ENCODE results near the gene SEC23A.
"Not testable (repeated sequence)": the region's sequence is repeated elsewhere in the genome, so short reads cannot be mapped to it uniquely, and the experiment has no call there.

Gene SEC23A

GRCh38 chr14:39015964-39016577 lies 87.0 kb downstream of the SEC23A start:
- H3K36me3 ChIP-seq (ENCODE audit: control insufficient read depth, insufficient read depth, low read length), result no peaks in the 10 kb centered on the region
- WGBS, 2 experiments, result 86 to 90% methylated on average over 1 to 2 of the region's 3 CpGs
- H3K4me3 ChIP-seq (ENCODE audit: insufficient read depth, low read depth, low read length), result no peak overlapping the region
- H3K9me3 ChIP-seq (ENCODE audit: control insufficient read depth, low read length), result no peaks in the 10 kb centered on the region
- no peak overlapping the region for H3K27ac ChIP-seq (ENCODE audit: insufficient read depth, low read depth, low read length, poor library complexity, severe bottlenecking)
- no peaks in the 10 kb centered on the region for H3K27me3 ChIP-seq (ENCODE audit: control insufficient read depth, insufficient read depth, low read length, poor library complexity, severe bottlenecking)
- no peaks in the 10 kb centered on the region for H3K4me1 ChIP-seq (ENCODE audit: control insufficient read depth, insufficient read depth, low read length)

DNA sequence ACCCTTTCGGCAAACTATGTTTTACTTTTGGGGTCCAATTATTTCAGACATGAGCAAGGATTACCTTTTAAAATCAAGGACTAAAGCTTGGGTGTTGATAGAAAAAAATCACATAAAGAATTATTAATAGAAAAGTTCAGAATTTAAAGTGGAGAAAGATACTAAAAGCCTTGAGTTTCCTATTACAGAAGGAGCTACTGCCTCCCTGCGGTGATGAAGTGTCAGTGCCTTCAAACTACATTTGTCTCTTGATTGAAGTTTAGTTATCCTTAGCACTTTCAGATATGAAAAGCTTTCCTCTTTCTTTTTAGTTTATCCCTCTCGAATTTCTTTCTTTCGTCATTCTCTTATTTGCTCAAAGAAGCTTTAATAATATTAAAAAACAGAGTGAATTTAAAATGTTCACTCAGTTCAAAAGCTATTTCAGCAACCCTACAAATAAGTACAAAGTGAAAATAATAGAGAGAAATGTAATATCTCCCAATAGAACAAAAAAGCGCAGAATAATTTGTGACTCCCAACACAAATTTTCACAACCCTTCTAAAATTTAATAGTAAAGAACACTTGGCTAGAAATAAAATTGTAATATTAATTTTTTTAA lies 87.6 kb downstream of the SEC23A start:
- Histone ChIP-seq H3K4me3 (ENCODE audit: insufficient read depth, low read depth, low read length) (no peak overlapping the region), H3K27me3 (ENCODE audit: control insufficient read depth, insufficient read depth, low read length, poor library complexity, severe bottlenecking) (no peaks in the 10 kb centered on the region), H3K4me1 (ENCODE audit: control insufficient read depth, insufficient read depth, low read length) (no peaks in the 10 kb centered on the region), H3K36me3 (ENCODE audit: control insufficient read depth, insufficient read depth, low read length) (no peaks in the 10 kb centered on the region), H3K9me3 (ENCODE audit: control insufficient read depth, low read length) (no peaks in the 10 kb centered on the region), H3K27ac (ENCODE audit: insufficient read depth, low read depth, low read length, poor library complexity, severe bottlenecking) (no peak overlapping the region)
- WGBS, 2 experiments, result 0 to 4% methylated on average over 2 to 3 of the region's 5 CpGs

GRCh38 chr14:39014460-39014859 lies 88.6 kb downstream of the SEC23A start:
- Histone ChIP-seq H3K36me3 (ENCODE audit: control insufficient read depth, insufficient read depth, low read length) (no peaks in the 10 kb centered on the region), H3K27me3 (ENCODE audit: control insufficient read depth, insufficient read depth, low read length, poor library complexity, severe bottlenecking) (no peaks in the 10 kb centered on the region), H3K27ac (ENCODE audit: insufficient read depth, low read depth, low read length, poor library complexity, severe bottlenecking) (no peak overlapping the region), H3K4me1 (ENCODE audit: control insufficient read depth, insufficient read depth, low read length) (no peaks in the 10 kb centered on the region), H3K9me3 (ENCODE audit: control insufficient read depth, low read length) (no peaks in the 10 kb centered on the region), H3K4me3 (ENCODE audit: insufficient read depth, low read depth, low read length) (no peak overlapping the region)
- WGBS, 2 experiments, result 88 to 92% methylated on average over 1 of the region's 1 CpG

GRCh38 chr14:39008965-39009364 lies 94.1 kb downstream of the SEC23A start:
- H3K27ac ChIP-seq (ENCODE audit: insufficient read depth, low read depth, low read length, poor library complexity, severe bottlenecking); H3K4me1 ChIP-seq (ENCODE audit: control insufficient read depth, insufficient read depth, low read length): not testable (repeated sequence)
- WGBS, 2 experiments, result 90 to 94% methylated on average over 1 of the region's 1 CpG

DNA sequence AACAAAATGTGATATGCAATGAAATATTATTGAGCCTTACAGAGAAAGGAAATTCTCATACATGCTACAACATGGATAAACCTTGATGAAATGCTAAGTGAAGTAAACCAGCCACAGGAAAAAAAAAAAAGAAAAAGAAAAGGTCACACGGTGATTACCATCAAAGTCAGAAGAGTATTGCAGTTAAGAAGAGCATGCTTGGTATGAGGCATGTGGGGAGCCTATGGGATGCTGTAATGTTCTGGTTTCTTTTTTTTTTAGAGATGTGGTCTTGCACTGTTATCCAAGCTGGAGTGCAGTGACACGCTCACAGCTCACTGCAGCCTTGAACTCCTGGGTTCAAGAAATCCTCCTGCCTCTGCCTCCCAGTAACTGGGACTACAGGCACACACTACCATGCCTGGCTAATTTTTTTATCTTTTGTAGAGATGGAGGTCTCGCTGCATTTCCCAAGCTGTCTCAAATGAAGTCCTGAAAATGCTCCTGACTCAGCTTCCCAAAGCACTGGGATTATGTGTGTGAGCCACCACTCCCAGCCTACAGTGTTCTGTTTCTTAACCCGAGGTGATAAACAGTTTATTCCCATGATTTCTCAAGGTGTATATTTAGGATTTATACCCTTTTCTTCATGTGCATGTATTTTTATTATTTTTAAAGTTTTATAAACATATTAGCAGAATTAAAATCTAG lies 96.2 kb downstream of the SEC23A start:
- no peaks in the 10 kb centered on the region for H3K4me1 ChIP-seq (ENCODE audit: control insufficient read depth, insufficient read depth, low read length)
- H3K27ac ChIP-seq (ENCODE audit: insufficient read depth, low read depth, low read length, poor library complexity, severe bottlenecking), result no peak overlapping the region
- WGBS, 2 experiments, result 94 to 95% methylated on average over 3 to 4 of the region's 4 CpGs

More at GRCh38 chr14:39008965-39009364, 94.1 kb downstream of the SEC23A start:
- not testable (repeated sequence) for H3K9me3 ChIP-seq (ENCODE audit: control insufficient read depth, low read length); H3K36me3 ChIP-seq (ENCODE audit: control insufficient read depth, insufficient read depth, low read length); H3K4me3 ChIP-seq (ENCODE audit: insufficient read depth, low read depth, low read length); H3K27me3 ChIP-seq (ENCODE audit: control insufficient read depth, insufficient read depth, low read length, poor library complexity, severe bottlenecking)

GRCh38 chr14:39005044-39005880 lies 97.8 kb downstream of the SEC23A start:
- H3K36me3 ChIP-seq (ENCODE audit: control insufficient read depth, insufficient read depth, low read length), result no peaks in the 10 kb centered on the region
- no peaks in the 10 kb centered on the region for H3K27me3 ChIP-seq (ENCODE audit: control insufficient read depth, insufficient read depth, low read length, poor library complexity, severe bottlenecking)
- H3K4me1 ChIP-seq (ENCODE audit: control insufficient read depth, insufficient read depth, low read length), result no peaks in the 10 kb centered on the region
- H3K9me3 ChIP-seq (ENCODE audit: control insufficient read depth, low read length), result no peaks in the 10 kb centered on the region
- no peak overlapping the region for H3K27ac ChIP-seq (ENCODE audit: insufficient read depth, low read depth, low read length, poor library complexity, severe bottlenecking)
- WGBS, 2 experiments, result 89 to 92% methylated on average over 8 of the region's 8 CpGs
- no peak overlapping the region for H3K4me3 ChIP-seq (ENCODE audit: insufficient read depth, low read depth, low read length)

More for the DNA sequence above, 96.2 kb downstream of the SEC23A start:
- H3K9me3 ChIP-seq (ENCODE audit: control insufficient read depth, low read length), result no peaks in the 10 kb centered on the region
- no peaks in the 10 kb centered on the region for H3K36me3 ChIP-seq (ENCODE audit: control insufficient read depth, insufficient read depth, low read length)
- no peak overlapping the region for H3K4me3 ChIP-seq (ENCODE audit: insufficient read depth, low read depth, low read length)
- no peaks in the 10 kb centered on the region for H3K27me3 ChIP-seq (ENCODE audit: control insufficient read depth, insufficient read depth, low read length, poor library complexity, severe bottlenecking)

DNA sequence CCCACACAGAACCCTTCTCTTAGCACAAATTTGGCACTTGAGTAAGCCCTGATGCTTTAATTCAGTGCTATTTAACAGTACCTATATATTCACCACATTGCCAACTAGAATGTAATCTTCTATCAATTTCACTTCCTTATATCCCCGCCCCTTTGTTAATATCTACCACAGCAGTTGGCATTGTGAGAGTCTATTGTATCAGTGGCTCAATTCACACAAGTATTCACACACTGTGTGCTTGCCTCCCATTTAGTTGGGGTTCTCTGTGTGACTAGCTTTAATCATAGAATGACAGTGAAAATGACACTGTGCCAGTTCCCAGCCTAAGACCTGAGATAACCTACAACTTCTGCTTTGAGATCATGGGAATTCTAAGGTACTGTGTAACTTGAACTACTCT lies 103.1 kb downstream of the SEC23A start:
- no peak overlapping the region for H3K27ac ChIP-seq (ENCODE audit: insufficient read depth, low read depth, low read length, poor library complexity, severe bottlenecking)
- 75 to 90% methylated on average over 1 of the region's 1 CpG for WGBS, 2 experiments
- H3K9me3 ChIP-seq (ENCODE audit: control insufficient read depth, low read length), result no peaks in the 10 kb centered on the region
- no peaks in the 10 kb centered on the region for H3K27me3 ChIP-seq (ENCODE audit: control insufficient read depth, insufficient read depth, low read length, poor library complexity, severe bottlenecking)
- H3K36me3 ChIP-seq (ENCODE audit: control insufficient read depth, insufficient read depth, low read length), result no peaks in the 10 kb centered on the region
- H3K4me3 ChIP-seq (ENCODE audit: insufficient read depth, low read depth, low read length), result no peak overlapping the region
- H3K4me1 ChIP-seq (ENCODE audit: control insufficient read depth, insufficient read depth, low read length), result no peaks in the 10 kb centered on the region

- Histone ChIP-seq H3K27me3 (ENCODE audit: control insufficient read depth, insufficient read depth, low read length, poor library complexity, severe bottlenecking) (no peaks in the 10 kb centered on the region), H3K4me1 (ENCODE audit: control insufficient read depth, insufficient read depth, low read length) (no peaks in the 10 kb centered on the region), H3K36me3 (ENCODE audit: control insufficient read depth, insufficient read depth, low read length) (no peaks in the 10 kb centered on the region), H3K9me3 (ENCODE audit: control insufficient read depth, low read length) (no peaks in the 10 kb centered on the region), H3K4me3 (ENCODE audit: insufficient read depth, low read depth, low read length) (no peak overlapping the region), H3K27ac (ENCODE audit: insufficient read depth, low read depth, low read length, poor library complexity, severe bottlenecking) (no peak overlapping the region)
- 78 to 79% methylated on average over 3 of the region's 3 CpGs for WGBS, 2 experiments
Measured at GRCh38 chr14:38994731-38995130, 108.3 kb downstream of the SEC23A start.

DNA sequence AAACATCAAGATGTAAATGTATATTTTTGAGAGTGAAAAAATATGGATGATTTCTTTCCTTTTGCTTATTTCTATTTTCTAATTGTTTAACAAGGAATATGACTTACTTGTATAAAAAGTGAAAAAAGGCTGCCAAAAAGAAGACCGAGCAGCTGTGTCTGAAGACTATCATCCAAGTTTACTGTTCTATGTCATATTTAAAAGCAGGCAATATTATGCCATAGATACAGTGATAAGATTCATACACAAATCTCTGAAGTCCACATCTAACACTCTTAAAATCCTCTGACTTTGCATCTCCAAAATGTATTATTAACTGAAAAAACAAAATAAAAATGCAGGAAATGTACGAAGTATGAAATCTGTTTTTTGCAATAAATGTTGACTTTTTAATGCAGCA lies 109.1 kb downstream of the SEC23A start:
- WGBS, 2 experiments, result 80 to 100% methylated on average over 1 to 2 of the region's 2 CpGs
- Histone ChIP-seq H3K4me3 (ENCODE audit: insufficient read depth, low read depth, low read length) (no peak overlapping the region), H3K36me3 (ENCODE audit: control insufficient read depth, insufficient read depth, low read length) (no peaks in the 10 kb centered on the region), H3K27me3 (ENCODE audit: control insufficient read depth, insufficient read depth, low read length, poor library complexity, severe bottlenecking) (no peaks in the 10 kb centered on the region), H3K27ac (ENCODE audit: insufficient read depth, low read depth, low read length, poor library complexity, severe bottlenecking) (no peak overlapping the region), H3K4me1 (ENCODE audit: control insufficient read depth, insufficient read depth, low read length) (no peaks in the 10 kb centered on the region), H3K9me3 (ENCODE audit: control insufficient read depth, low read length) (no peaks in the 10 kb centered on the region)
